Measurements from ENCODE around the gene PBXIP1.
"Not testable (repeated sequence)": the region's sequence is repeated elsewhere in the genome, so short reads cannot be mapped to it uniquely, and the experiment has no call there.

- not testable (repeated sequence) for TF ChIP-seq CTCF (optimal IDR thresholded peaks at IDR 0.05 in 1 of 3, IDR thresholded peaks at IDR 0.05 in 1 of 3, conservative IDR thresholded peaks at IDR 0.05 in 1 of 3; ENCODE audit: extremely low read depth in 1 of 3, insufficient read depth in 2 of 3, low read length in 3 of 3); EZH2 (IDR thresholded peaks at IDR 0.05; ENCODE audit: low read length)
Observed at GRCh38 chr1:154977762-154978161, 21.9 kb upstream of the PBXIP1 start.
